Left lung (tissue), 10 donors: ENCODE results near the gene PPFIA4. TPM values are rescaled to one million over a fixed set of nuclear protein-coding genes. Genes with fewer than 3 reads are reported as not detected.

Experiments
- ATAC-seq: fragments of 200-7000 bp; cut with Tn5 transposase; one replicate; pipeline ENCODE4 v1.9.1; 2020; ENCODE audit warnings: moderate library complexity
- DNase-seq, 4 donors: peaks; one replicate each; pipeline ENCODE4 v3.0.0-alpha.2; 2013 to 2020
- H3K27ac ChIP-seq, 2 donors: fragments of 200-600 bp; sonication (generic) in 1 of 2; one replicate each; pipeline versions ENCODE4 v1.5.0 to v1.8.0; 2020 to 2021
- H3K27me3 ChIP-seq, 2 donors: fragments of 200-600 bp; sonication (generic) in 1 of 2; one replicate each; pipeline versions ENCODE4 v1.5.0 to v1.8.0; 2020 to 2021
- H3K36me3 ChIP-seq, 2 donors: fragments of 200-600 bp; sonication (generic) in 1 of 2; one replicate each; pipeline versions ENCODE4 v1.5.0 to v1.8.0; 2020 to 2021
- H3K4me1 ChIP-seq, 2 donors: fragments of 200-600 bp; one replicate each; pipeline ENCODE4 v1.8.0; 2021
- H3K4me3 ChIP-seq, 2 donors: fragments of 200-600 bp; sonication (generic) in 1 of 2; one replicate each; pipeline versions ENCODE4 v1.5.0 to v1.8.0; 2020 to 2021; ENCODE audit warnings: mild to moderate bottlenecking in 1 of 2
- H3K9me3 ChIP-seq, 2 donors: fragments of 200-600 bp; sonication (generic) in 1 of 2; one replicate each; pipeline versions ENCODE4 v1.5.0 to v1.8.0; 2020 to 2021
- intact Hi-C, 2 donors: fragments of 100-400 bp; cut with DNase I; formaldehyde crosslinking; loops; one replicate each; pipeline versions ENCODE4 v1.11.2 to v1.14.2; 2022
- polyA plus RNA-seq, 6 donors: library from polyadenylated mRNA; unstranded; fragments of 120-200 nt; gene quantifications; one replicate each; pipeline ENCODE4 v1.2.1, GENCODE V29; 2013; ENCODE audit not compliant: insufficient read length in 6 of 6
- total RNA-seq, 2 donors: library from RNA; stranded (reverse); fragmentation: NEBNext Ultra II Directional; extraction: Animal tissue kit (Norgen Biotek cat#: 25700); gene quantifications; one replicate each; pipeline ENCODE4 v1.2.1, GENCODE V29; 2021
- TF ChIP-seq, protein P1 (sequence below), 2 donors: fragments of 200-600 bp; sonication (generic) in 1 of 2; IDR thresholded peaks; one replicate each; pipeline versions ENCODE4 v1.5.0 to v1.8.0; 2021; ENCODE audit warnings: antibody characterized with exemption in 2 of 2
- donor health status: DM: no; HTN: yes; CAD: no.
- donor health status: DM: no; HTN: no; CAD: no.

PPFIA4 gene
- total and polyA plus RNA-seq, 8 donors: 1.3 to 5.1 (median 3.3) TPM

DNA sequence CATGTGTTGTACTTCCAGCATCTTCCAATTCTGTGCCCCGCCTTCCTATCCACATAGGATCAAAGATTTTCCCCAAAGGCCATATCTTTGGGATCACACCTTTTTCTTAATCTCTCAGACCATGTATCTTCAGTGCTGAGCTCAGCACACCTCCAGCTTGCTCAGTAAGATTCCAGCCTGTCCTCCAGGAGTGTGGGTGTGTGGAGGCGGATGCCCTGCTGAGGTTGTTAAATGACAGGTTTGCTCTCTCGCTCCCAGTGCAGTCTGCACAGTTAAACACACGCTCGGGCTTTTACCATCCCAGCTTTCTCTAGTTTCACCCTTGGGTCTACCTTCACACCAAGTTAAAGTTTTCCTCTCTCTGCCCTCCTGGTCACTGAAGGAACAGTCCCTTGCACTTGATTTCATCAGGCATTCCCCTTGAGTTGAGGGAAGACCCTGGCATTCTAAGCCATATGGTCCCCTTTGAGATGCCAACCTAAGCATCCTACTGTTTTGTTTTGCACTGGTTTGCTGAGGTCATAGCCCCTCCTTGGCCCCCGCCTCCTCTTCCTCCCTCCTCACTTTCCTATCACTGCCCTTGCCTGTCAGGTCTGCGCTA lies 45.8 kb downstream of the PPFIA4 start:
- Histone ChIP-seq H3K4me3 (no peak overlapping the region), H3K27me3 (peaks cover 5 to 26% of the 10 kb centered on the region in 2 donors), H3K36me3 (peaks cover 0 to 4% of the 10 kb centered on the region in 2 donors), H3K27ac (no peak overlapping the region), H3K9me3 (no peaks in the 10 kb centered on the region), H3K4me1 (peaks cover 9 to 42% of the 10 kb centered on the region in 2 donors)
- TF ChIP-seq, protein P1, sequence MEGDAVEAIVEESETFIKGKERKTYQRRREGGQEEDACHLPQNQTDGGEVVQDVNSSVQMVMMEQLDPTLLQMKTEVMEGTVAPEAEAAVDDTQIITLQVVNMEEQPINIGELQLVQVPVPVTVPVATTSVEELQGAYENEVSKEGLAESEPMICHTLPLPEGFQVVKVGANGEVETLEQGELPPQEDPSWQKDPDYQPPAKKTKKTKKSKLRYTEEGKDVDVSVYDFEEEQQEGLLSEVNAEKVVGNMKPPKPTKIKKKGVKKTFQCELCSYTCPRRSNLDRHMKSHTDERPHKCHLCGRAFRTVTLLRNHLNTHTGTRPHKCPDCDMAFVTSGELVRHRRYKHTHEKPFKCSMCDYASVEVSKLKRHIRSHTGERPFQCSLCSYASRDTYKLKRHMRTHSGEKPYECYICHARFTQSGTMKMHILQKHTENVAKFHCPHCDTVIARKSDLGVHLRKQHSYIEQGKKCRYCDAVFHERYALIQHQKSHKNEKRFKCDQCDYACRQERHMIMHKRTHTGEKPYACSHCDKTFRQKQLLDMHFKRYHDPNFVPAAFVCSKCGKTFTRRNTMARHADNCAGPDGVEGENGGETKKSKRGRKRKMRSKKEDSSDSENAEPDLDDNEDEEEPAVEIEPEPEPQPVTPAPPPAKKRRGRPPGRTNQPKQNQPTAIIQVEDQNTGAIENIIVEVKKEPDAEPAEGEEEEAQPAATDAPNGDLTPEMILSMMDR (IDR thresholded peaks at IDR 0.05): no peak
- no peak for DNase-seq
- ATAC-seq: no peak
- intact Hi-C loops: no loop called here

DNA sequence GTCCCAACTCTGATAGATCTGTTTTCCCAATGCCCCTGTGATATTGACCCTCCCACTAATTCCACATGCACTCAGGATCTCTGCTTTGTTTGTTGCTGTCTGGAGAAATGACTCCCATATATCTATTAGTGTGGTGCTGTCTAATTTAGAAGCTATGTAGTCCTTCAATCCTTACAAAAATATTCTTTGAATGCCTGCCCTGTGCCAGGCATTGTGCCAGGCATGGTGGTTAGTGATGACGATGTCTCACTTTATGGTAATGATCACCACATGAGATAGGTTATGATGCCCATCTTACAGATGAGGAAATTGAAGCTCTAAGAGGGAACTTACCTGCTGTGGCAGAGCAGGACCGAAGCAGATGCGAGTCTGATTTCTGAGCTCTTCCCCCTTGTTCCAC lies 46.6 kb downstream of the PPFIA4 start:
- DNase-seq (no peak), ATAC-seq (no peak)
- Histone ChIP-seq H3K27ac (no peak overlapping the region), H3K36me3 (peaks cover 0 to 4% of the 10 kb centered on the region in 2 donors), H3K4me3 (no peak overlapping the region), H3K4me1 (peaks cover 9 to 42% of the 10 kb centered on the region in 2 donors), H3K27me3 (peaks cover 5 to 34% of the 10 kb centered on the region in 2 donors), H3K9me3 (no peaks in the 10 kb centered on the region)
- TF ChIP-seq, protein P1 (IDR thresholded peaks at IDR 0.05): no peak
- intact Hi-C loops: no loop called here

DNA sequence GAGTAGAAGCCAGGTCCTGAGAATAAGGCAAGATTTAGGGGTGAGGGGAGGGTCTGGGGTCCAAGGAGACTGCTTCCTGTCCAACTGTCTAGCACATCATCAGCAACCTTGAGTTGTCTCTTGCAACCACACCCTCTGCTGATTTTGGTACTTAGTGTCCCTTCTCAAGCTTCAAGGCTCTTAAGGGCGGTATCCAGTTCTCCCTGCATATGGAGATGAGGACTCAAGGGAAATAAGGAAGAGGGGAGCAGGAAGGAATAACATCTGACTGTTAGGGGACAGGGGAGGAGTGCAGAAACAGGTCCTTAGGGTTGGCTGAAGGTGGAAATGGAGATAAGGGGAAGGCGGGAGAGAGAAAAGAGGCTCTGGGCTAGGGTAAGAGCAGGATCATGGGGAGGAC lies 47.2 kb downstream of the PPFIA4 start:
- TF ChIP-seq, protein P1 (IDR thresholded peaks at IDR 0.05): no peak
- ATAC-seq (no peak), DNase-seq (no peak)
- H3K4me3 ChIP-seq: no peak overlapping the region
- H3K9me3 ChIP-seq: no peaks in the 10 kb centered on the region
- H3K4me1 ChIP-seq: peaks cover 9 to 37% of the 10 kb centered on the region in 2 donors
- no peak overlapping the region for H3K27ac ChIP-seq
- intact Hi-C loops: no loop called here
- H3K36me3 ChIP-seq: peaks cover 0 to 4% of the 10 kb centered on the region in 2 donors
- H3K27me3 ChIP-seq: peaks cover 5 to 35% of the 10 kb centered on the region in 2 donors

DNA sequence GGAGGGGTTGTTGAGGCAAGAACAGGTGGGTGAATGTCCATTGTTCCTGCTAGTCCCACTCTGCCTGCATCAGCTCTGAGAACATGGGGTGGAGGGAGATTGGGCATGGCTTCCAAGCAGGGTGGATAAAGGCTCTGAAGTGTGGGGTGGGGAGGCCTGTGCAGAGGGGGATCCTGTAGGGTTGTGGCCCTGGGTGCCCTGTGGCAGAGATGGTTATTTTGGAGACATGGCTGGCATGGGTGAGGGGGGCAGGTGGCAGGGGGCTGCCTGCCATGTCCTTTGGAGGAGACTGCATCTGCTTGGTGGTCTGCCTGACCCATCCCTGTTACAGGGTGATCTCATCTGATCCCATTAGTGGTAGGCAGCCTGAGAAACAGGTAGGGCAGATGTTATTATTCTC lies 48.3 kb downstream of the PPFIA4 start:
- TF ChIP-seq, protein P1 (IDR thresholded peaks at IDR 0.05): no peak
- no peak overlapping the region for H3K4me3 ChIP-seq
- DNase-seq (no peak), ATAC-seq (no peak)
- H3K27ac ChIP-seq: no peak overlapping the region
- peaks cover 5 to 35% of the 10 kb centered on the region in 2 donors for H3K27me3 ChIP-seq
- H3K9me3 ChIP-seq: no peaks in the 10 kb centered on the region
- H3K36me3 ChIP-seq: peaks cover 0 to 4% of the 10 kb centered on the region in 2 donors
- intact Hi-C loops: no loop called here
- H3K4me1 ChIP-seq: peaks cover 0 to 26% of the 10 kb centered on the region in 2 donors

DNA sequence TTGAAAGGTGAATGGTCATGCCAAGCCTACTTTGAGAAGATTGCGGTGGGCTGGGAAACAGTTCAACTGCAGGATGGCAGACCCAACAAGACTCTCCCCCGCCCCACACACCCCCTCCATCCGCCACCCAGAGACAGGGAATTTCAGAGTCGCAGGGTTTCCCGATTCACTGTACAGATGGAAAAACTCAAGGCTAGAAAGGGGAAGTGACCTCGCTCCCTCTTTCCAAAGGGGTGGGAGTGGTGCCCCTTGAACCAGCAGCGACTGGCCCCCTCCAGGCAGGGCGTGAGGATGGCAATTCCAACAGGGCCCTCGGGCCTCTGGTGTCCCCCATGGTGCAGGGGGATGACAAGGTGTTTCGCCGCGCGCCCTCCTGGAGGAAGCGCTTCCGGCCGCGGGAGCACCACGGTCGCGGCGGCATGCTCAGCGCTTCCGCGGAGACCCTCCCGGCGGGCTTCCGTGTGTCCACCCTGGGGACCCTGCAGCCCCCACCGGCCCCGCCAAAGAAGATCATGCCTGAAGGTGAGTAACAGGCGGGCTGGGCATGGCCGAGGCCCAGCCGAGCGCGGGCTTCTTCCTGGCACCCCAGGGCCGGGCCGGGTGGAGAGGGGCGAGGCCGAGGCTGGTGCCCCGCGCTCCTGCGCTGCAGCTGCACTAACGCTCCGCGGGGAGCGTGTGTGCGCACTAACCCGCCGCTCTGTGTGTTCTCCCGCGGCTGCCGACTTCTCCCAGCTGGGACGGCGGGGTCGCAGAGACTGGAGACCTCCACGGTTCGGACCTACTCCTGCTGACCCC lies 49.1 kb downstream of the PPFIA4 start:
- Histone ChIP-seq H3K4me1 (peaks cover 0 to 18% of the 10 kb centered on the region in 2 donors), H3K9me3 (no peaks in the 10 kb centered on the region), H3K36me3 (peaks cover 0 to 4% of the 10 kb centered on the region in 2 donors), H3K27me3 (peaks cover 5 to 35% of the 10 kb centered on the region in 2 donors), H3K27ac (no peak overlapping the region), H3K4me3 (peak overlapping the region; percentile 10 to 54)
- ATAC-seq: peak; percentile 66
- TF ChIP-seq, protein P1 (IDR thresholded peaks at IDR 0.05): no peak
- peak in 3 of 4 donors; percentile 6 to 81 (median 28) for DNase-seq
- intact Hi-C loops: no loop called here
